Immature natural killer cell (primary cell): ENCODE data around the gene VAMP5. TPM values are rescaled to one million over a fixed set of nuclear protein-coding genes. Genes with fewer than 3 reads are reported as not detected.

Source experiments
- DNase-seq, 3 donors: peaks; one replicate each; pipeline ENCODE4 v3.0.0; 2022; ENCODE audit warnings: mixed read lengths in 1 of 3
- H3K27ac Mint-ChIP-seq, 6 donors: one replicate each; pipeline ENCODE4 v1.8.0; 2020; ENCODE audit warnings: mixed read lengths in 6 of 6, mild to moderate bottlenecking in 5 of 6, inconsistent platforms in 4 of 6, moderate library complexity in 3 of 6
- H3K27me3 Mint-ChIP-seq, 3 donors: one replicate each; pipeline ENCODE4 v1.8.0; 2020 to 2021; ENCODE audit warnings: low read depth in 3 of 3, mild to moderate bottlenecking in 3 of 3, mixed read lengths in 3 of 3, moderate library complexity in 3 of 3, inconsistent platforms in 1 of 3
- H3K36me3 Mint-ChIP-seq, 3 donors: one replicate each; pipeline ENCODE4 v1.8.0; 2020; ENCODE audit warnings: mixed read lengths in 3 of 3, inconsistent platforms in 2 of 3, mild to moderate bottlenecking in 2 of 3
- H3K4me1 Mint-ChIP-seq, 2 donors: one replicate each; pipeline ENCODE4 v1.8.0; 2020; ENCODE audit warnings: inconsistent platforms in 2 of 2, mild to moderate bottlenecking in 2 of 2, mixed read lengths in 2 of 2, moderate library complexity in 1 of 2
- H3K4me3 Mint-ChIP-seq, 5 donors: one replicate each; pipeline ENCODE4 v1.8.0; 2020; ENCODE audit warnings: mild to moderate bottlenecking in 5 of 5, mixed read lengths in 5 of 5, inconsistent platforms in 3 of 5, moderate library complexity in 3 of 5
- H3K9me3 Mint-ChIP-seq, 6 donors: one replicate each; pipeline ENCODE4 v1.8.0; 2020; ENCODE audit warnings: mild to moderate bottlenecking in 6 of 6, mixed read lengths in 6 of 6, inconsistent platforms in 4 of 6, moderate library complexity in 3 of 6
- polyA plus RNA-seq, 3 donors: library from polyadenylated mRNA; unstranded; fragments of 300-500 nt; fragmentation: Illumina TruSeq; gene quantifications; one replicate each; pipeline ENCODE4 v1.2.3, GENCODE V29; 2021

VAMP5 gene
- polyA plus RNA-seq, 3 donors from 2014 or later, result 154 to 219 (median 201) TPM

GRCh38 chr2:85621338-85621737 lies 37.1 kb downstream of the VAMP5 start:
- peaks cover 0 to 5% (median 0%) of the 10 kb centered on the region in 3 donors for H3K27me3 Mint-ChIP-seq
- H3K9me3 Mint-ChIP-seq, result no peaks in the 10 kb centered on the region
- H3K27ac Mint-ChIP-seq, result no peak overlapping the region
- H3K4me1 Mint-ChIP-seq, result peaks cover 15 to 21% of the 10 kb centered on the region in 2 donors
- no peak overlapping the region for H3K4me3 Mint-ChIP-seq
- DNase-seq, result no peak
- H3K36me3 Mint-ChIP-seq, result peaks cover 24 to 40% (median 25%) of the 10 kb centered on the region in 3 donors

- peaks cover 3 to 4% of the 10 kb centered on the region in 2 donors for H3K4me1 Mint-ChIP-seq
- no peak overlapping the region for H3K4me3 Mint-ChIP-seq
- no peak overlapping the region for H3K27ac Mint-ChIP-seq
- H3K9me3 Mint-ChIP-seq, result no peaks in the 10 kb centered on the region
- peaks cover 0 to 2% (median 0%) of the 10 kb centered on the region in 3 donors for H3K27me3 Mint-ChIP-seq
- no peak for DNase-seq
- H3K36me3 Mint-ChIP-seq, result peaks cover 25 to 42% (median 27%) of the 10 kb centered on the region in 3 donors
These were observed 39.8 kb downstream of the VAMP5 start for GRCh38 chr2:85623991-85624390.

GRCh38 chr2:85628658-85629057 lies 44.4 kb downstream of the VAMP5 start:
- Mint-ChIP-seq H3K4me3 (no peak overlapping the region), H3K4me1 (peaks cover 0 to 1% of the 10 kb centered on the region in 2 donors), H3K9me3 (no peaks in the 10 kb centered on the region), H3K27me3 (peaks cover 0 to 3% (median 0%) of the 10 kb centered on the region in 3 donors), H3K36me3 (peaks cover 23 to 51% (median 24%) of the 10 kb centered on the region in 3 donors), H3K27ac (no peak overlapping the region)
- no peak for DNase-seq

- H3K27ac Mint-ChIP-seq, result peak overlapping the region in 2 of 6 donors; percentile 11 to 67
- H3K9me3 Mint-ChIP-seq, result no peaks in the 10 kb centered on the region
- DNase-seq, result no peak
- H3K36me3 Mint-ChIP-seq, result peaks cover 15 to 45% (median 28%) of the 10 kb centered on the region in 3 donors
- H3K4me3 Mint-ChIP-seq, result no peak overlapping the region
- peaks cover 0 to 5% (median 3%) of the 10 kb centered on the region in 3 donors for H3K27me3 Mint-ChIP-seq
- peaks cover 3 to 11% of the 10 kb centered on the region in 2 donors for H3K4me1 Mint-ChIP-seq
These were observed 47.1 kb downstream of the VAMP5 start for GRCh38 chr2:85631316-85631715.

- no peaks in the 10 kb centered on the region for H3K9me3 Mint-ChIP-seq
- peaks cover 7 to 17% of the 10 kb centered on the region in 2 donors for H3K4me1 Mint-ChIP-seq
- peak overlapping the region in 2 of 6 donors; percentile 14 to 61 for H3K27ac Mint-ChIP-seq
- peaks cover 19 to 56% (median 38%) of the 10 kb centered on the region in 3 donors for H3K36me3 Mint-ChIP-seq
- DNase-seq, result no peak
- peaks cover 0 to 6% (median 0%) of the 10 kb centered on the region in 3 donors for H3K27me3 Mint-ChIP-seq
- no peak overlapping the region for H3K4me3 Mint-ChIP-seq
These were observed 50.8 kb downstream of the VAMP5 start for GRCh38 chr2:85635011-85635410.

GRCh38 chr2:85635636-85636035 lies 51.4 kb downstream of the VAMP5 start:
- no peaks in the 10 kb centered on the region for H3K9me3 Mint-ChIP-seq
- H3K36me3 Mint-ChIP-seq, result peaks cover 17 to 55% (median 41%) of the 10 kb centered on the region in 3 donors
- H3K4me1 Mint-ChIP-seq, result peaks cover 7 to 17% of the 10 kb centered on the region in 2 donors
- no peak overlapping the region for H3K4me3 Mint-ChIP-seq
- H3K27ac Mint-ChIP-seq, result peak overlapping the region in 2 of 6 donors; percentile 31 to 78
- H3K27me3 Mint-ChIP-seq, result peaks cover 0 to 6% (median 0%) of the 10 kb centered on the region in 3 donors
- DNase-seq, result no peak

- H3K9me3 Mint-ChIP-seq, result no peaks in the 10 kb centered on the region
- H3K4me1 Mint-ChIP-seq, result no peaks in the 10 kb centered on the region
- peaks cover 19 to 56% (median 25%) of the 10 kb centered on the region in 3 donors for H3K36me3 Mint-ChIP-seq
- no peak overlapping the region for H3K4me3 Mint-ChIP-seq
- no peak for DNase-seq
- peak overlapping the region in 3 of 6 donors; percentile 13 to 71 (median 44) for H3K27ac Mint-ChIP-seq
- no peaks in the 10 kb centered on the region for H3K27me3 Mint-ChIP-seq
These were observed 58.5 kb downstream of the VAMP5 start for GRCh38 chr2:85642725-85643124.

Other genes with a start within 250 kb of the VAMP5 start
- gene RETSAT, start 229.9 kb upstream of the VAMP5 start, polyA plus RNA-seq, result 10 to 100 TPM; 13.7 to 28.1 (median 23.4) TPM
- 10 to 100 TPM; 10.9 to 17.7 (median 14.0) TPM for gene ELMOD3, start 229.7 kb upstream of the VAMP5 start, polyA plus RNA-seq
- 100 to 1,000 TPM in 2 of 3 donors, 10 to 100 TPM in 1; 97.5 to 233 (median 232) TPM for gene CAPG, start 174.1 kb upstream of the VAMP5 start, polyA plus RNA-seq
- not detected for gene SH2D6, start 165.7 kb upstream of the VAMP5 start, polyA plus RNA-seq
- 100 to 1,000 TPM in 1 of 3 donors, 10 to 100 TPM in 2; 46.5 to 115 (median 63.9) TPM for gene MAT2A, start 45.3 kb upstream of the VAMP5 start, polyA plus RNA-seq
- gene GGCX, start 22.9 kb upstream of the VAMP5 start, polyA plus RNA-seq, result 10 to 100 TPM; 11.4 to 31.7 (median 21.0) TPM
- 100 to 1,000 TPM; 457 to 687 (median 617) TPM for gene VAMP8, start 6.8 kb upstream of the VAMP5 start, polyA plus RNA-seq
- 100 to 1,000 TPM; 224 to 326 (median 256) TPM for gene RNF181, start 11.3 kb downstream of the VAMP5 start, polyA plus RNA-seq
- 10 to 100 TPM; 12.0 to 27.8 (median 14.8) TPM for gene TMEM150A, start 18.3 kb downstream of the VAMP5 start, polyA plus RNA-seq
- gene C2orf68, start 27.6 kb downstream of the VAMP5 start, polyA plus RNA-seq, result 10 to 100 TPM; 11.5 to 27.9 (median 25.1) TPM
- 10 to 100 TPM; 65.5 to 93.8 (median 68.2) TPM for gene USP39, start 31.8 kb downstream of the VAMP5 start, polyA plus RNA-seq
- gene SFTPB, start 83.8 kb downstream of the VAMP5 start, polyA plus RNA-seq, result not detected
- over 10,000 TPM; 13,165 to 20,506 (median 19,340) TPM for gene GNLY, start 109.9 kb downstream of the VAMP5 start, polyA plus RNA-seq
- gene ATOH8, start 169.6 kb downstream of the VAMP5 start, polyA plus RNA-seq, result not detected